GM23338 (cell line): ENCODE results near the gene RFX3.

Experiments
- EZH2 ChIP-seq: fragments of 200-600 bp; sonication (generic); IDR thresholded peaks from one replicate; pipeline ENCODE4 v1.8.0; 2017; ENCODE audit warnings: antibody characterized with exemption, mild to moderate bottlenecking, low read depth; ENCODE audit not compliant: unreplicated experiment
- EZH2phosphoT487 ChIP-seq: fragments of 200-600 bp; sonication (generic); IDR thresholded peaks from one replicate; pipeline ENCODE4 v1.8.1; 2018; ENCODE audit warnings: antibody characterized with exemption; ENCODE audit not compliant: unreplicated experiment
- JUNB ChIP-seq: IDR thresholded peaks from one replicate; pipeline ENCODE4 v1.6.1; 2016; ENCODE audit warnings: antibody characterized with exemption; ENCODE audit not compliant: unreplicated experiment
- POLR2AphosphoS5 ChIP-seq: IDR thresholded peaks from 2 replicates; pipeline ENCODE4 v1.6.1; 2016; ENCODE audit warnings: antibody characterized with exemption, low read depth
- TF ChIP-seq, protein P1 (sequence below), 2 experiments: fragments of 200-600 bp in 1 of 2; sonication (generic) in 1 of 2; conservative IDR thresholded peaks; 2 replicates each; pipeline versions ENCODE4 v1.5.1 to v1.6.1; 2016 to 2017; ENCODE audit warnings: antibody characterized with exemption in 2 of 2, low read depth in 2 of 2, mild to moderate bottlenecking in 2 of 2, moderate library complexity in 1 of 2

DNA sequence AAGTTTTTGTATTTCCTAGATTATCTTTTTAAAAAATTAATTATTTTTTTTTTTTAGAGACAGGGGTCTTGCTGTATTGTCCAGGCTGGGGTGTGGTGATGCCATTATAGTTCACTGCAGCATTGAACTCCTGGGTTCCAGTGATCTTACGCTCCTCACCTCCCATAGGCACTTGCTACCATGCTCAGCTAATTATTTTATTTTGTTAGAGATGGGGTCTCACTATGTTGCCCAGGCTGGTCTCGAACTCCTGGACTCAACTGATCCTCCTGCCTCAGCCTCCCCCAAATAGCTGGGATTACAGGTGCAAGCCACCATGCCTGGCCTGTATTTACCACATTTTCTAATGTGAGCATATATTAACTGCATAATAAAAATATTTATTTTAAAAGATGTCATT lies 274.5 kb downstream of the RFX3 start:
- TF ChIP-seq EZH2phosphoT487 (no peak), JUNB (no peak), POLR2AphosphoS5 (no peak), EZH2 (no peak)
- TF ChIP-seq, protein P1, sequence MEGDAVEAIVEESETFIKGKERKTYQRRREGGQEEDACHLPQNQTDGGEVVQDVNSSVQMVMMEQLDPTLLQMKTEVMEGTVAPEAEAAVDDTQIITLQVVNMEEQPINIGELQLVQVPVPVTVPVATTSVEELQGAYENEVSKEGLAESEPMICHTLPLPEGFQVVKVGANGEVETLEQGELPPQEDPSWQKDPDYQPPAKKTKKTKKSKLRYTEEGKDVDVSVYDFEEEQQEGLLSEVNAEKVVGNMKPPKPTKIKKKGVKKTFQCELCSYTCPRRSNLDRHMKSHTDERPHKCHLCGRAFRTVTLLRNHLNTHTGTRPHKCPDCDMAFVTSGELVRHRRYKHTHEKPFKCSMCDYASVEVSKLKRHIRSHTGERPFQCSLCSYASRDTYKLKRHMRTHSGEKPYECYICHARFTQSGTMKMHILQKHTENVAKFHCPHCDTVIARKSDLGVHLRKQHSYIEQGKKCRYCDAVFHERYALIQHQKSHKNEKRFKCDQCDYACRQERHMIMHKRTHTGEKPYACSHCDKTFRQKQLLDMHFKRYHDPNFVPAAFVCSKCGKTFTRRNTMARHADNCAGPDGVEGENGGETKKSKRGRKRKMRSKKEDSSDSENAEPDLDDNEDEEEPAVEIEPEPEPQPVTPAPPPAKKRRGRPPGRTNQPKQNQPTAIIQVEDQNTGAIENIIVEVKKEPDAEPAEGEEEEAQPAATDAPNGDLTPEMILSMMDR (conservative IDR thresholded peaks at IDR 0.05; ENCODE audit: low read depth in 2 of 2): no peak
